ENCODE measurements around the gene LMNTD1.

- TF ChIP-seq CTCF (conservative IDR thresholded peaks at IDR 0.05; ENCODE audit: low read length) (no peak), EZH2phosphoT487 (IDR thresholded peaks at IDR 0.05; ENCODE audit: borderline replicate concordance, low read depth, low read length) (no peak)
These were observed 106.0 kb downstream of the LMNTD1 start for GRCh38 chr12:25447046-25447445.
